HG02763 (cell line): ENCODE results near the gene HUS1.
A peak's percentile ranks its signal among the peaks of the same experiment; 100 is the strongest.
"Not testable (repeated sequence)": the region's sequence is repeated elsewhere in the genome, so short reads cannot be mapped to it uniquely, and the experiment has no call there.

Experiments
- ATAC-seq: cut with Tn5 transposase; IDR thresholded peaks from one replicate; pipeline ENCODE4 v1.9.1; 2021; ENCODE audit warnings: mild to moderate bottlenecking, moderate library complexity; ENCODE audit not compliant: unreplicated experiment

The HUS1 gene

GRCh38 chr7:47979145-47979831, at the start of gene HUS1:
Gene HUS1, minus strand, starts transcription at chr7:47979615. Its CDS starts 96 bp downstream, at chr7:47979519.
- ATAC-seq: peak; percentile 99

- ATAC-seq: no peak
Measured at GRCh38 chr7:48028938-48029337, 49.5 kb upstream of the HUS1 start, which contains the start of gene SUN3. Gene SUN3, minus strand, starts transcription at chr7:48029107. Its CDS starts 169 bp downstream, at chr7:48028938.

GRCh38 chr7:48025624-48026023, 46.2 kb upstream of the HUS1 start:
- ATAC-seq: no peak

DNA sequence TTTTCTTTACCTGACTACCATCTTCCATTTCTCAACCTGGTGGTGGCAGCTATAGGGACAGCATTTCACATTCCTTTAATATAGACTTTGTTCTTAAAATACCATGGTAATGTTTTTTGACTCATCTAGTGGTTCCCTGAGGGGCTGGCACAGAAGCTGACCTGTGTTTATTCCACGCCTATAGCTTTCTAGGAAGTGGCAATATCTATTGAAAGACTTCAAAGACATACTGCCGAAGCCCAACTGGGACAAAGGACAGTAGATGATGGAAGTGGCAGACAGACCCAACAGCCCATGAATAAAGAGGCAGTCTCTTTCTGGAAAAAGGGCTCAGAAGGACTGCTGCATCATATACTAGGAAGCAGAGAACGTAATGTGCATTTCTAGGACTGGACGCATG, 38.3 kb upstream of the HUS1 start:
- no peak for ATAC-seq

GRCh38 chr7:48016641-48017040, 37.2 kb upstream of the HUS1 start:
- no peak for ATAC-seq

GRCh38 chr7:48011951-48012350, 32.5 kb upstream of the HUS1 start:
- ATAC-seq: no peak

GRCh38 chr7:48011323-48011722, 31.9 kb upstream of the HUS1 start:
- ATAC-seq: no peak

DNA sequence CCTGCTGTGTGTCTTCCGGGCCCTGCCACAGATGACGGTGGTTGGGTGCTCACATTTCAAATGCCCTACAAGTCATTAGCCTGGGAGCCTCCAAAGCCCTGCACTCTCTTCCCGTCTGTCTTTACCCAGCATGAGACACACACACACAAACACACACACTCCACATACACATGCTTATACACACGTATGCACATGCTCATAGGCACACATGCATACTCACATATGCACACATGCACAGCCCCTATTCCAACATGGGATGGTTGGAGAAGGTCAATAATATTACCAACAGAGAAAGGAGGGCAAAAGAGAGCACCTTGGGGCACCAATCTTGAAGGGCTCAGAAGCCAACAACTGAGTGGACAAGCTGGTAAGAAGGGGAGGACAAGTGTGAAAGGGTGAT, 30.5 kb upstream of the HUS1 start:
- no peak for ATAC-seq

DNA sequence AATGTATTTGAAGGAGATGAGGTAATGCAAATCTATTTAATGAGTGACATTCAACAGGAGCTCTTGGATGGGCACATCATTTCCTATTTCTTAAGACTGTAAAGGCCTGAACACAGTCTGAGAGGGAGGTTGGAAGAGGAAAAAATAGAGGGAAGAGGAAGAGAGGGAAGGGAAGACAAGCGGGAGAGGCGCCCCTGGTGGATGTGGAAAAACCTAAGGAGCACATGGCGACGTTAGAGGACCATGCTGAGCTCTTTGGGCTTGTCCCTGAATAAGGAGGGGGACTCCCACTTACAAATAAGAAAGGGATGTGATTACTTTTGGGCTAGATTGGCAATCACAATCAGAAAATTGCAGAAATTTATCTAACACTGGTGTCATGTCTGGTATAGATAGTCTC, 29.8 kb upstream of the HUS1 start:
- no peak for ATAC-seq

DNA sequence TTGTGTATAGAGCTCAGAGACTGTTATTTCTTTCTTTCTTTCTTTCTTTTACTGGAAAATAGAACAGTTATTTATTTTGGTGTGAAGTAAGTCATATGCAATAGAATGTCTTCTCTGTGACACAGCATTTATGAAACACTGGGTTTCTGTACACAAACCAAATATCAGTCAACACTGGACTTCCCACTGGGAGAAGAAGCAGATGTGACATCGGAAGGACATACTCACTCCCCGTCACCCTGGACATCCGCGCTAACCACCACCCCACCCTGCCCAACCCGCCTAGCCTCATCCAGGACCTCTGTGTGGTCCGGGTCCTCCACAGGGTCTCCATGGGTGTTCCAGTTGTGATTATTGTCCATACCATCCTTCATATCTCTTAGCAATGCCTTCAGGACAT, 27.5 kb upstream of the HUS1 start:
- ATAC-seq: no peak

DNA sequence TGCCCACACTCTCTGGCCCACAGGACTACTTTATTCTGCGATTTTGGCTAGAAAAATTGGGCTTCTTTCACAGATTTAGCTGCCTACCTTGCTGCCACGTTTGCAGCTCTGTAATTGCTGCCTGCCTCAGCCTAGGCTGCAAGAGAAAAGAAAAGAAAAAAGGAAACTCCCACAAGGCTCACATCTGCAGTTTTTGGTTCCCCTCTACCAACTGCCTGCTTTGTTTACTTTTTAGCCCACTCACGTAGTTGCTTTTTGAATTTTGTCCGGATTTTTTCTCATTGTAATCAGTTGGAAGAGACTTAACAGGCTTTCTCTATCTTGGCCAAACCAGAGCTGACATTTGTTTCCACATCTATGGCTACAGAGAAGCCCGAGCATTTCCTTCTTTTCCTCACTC, 25.2 kb upstream of the HUS1 start:
- ATAC-seq: peak; percentile 48

DNA sequence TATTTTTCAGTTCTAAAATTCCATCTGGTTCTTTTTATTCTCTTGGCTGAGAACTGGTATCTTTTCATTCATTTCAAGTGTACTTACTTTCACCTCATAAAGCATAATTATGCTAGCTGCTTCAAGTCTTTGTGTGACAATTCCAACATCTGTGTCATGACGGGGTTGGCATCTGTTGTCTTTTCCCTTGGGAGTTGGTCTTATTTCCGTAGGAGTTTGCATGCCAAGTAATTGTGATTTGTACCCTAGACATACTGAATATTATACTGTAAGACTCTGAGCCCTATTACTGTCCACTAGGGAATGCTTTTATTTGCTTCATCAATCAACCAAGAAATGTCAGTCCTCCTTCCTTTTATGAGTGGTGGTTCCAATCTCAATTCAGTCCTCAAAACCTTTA, 24.6 kb upstream of the HUS1 start:
- ATAC-seq: no peak

DNA sequence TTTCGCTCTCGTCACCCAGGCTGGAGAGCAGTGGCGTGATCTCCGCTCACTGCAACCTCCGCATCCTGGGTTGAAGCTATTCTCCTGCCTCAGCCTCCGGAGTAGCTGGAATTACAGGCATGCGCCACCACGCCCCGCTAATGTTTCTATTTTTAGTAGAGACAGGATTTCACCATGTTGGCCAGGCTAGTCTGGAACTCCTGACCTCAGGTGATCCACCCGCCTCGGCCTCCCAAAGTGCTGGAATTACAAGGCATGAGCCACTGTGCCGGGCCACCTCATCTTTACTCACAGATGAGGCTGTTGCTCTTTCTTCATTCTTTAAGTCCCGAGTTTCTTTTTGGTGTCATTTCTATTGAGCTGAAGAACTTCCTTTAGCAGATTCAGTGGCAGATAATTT, 20.7 kb upstream of the HUS1 start:
- ATAC-seq: not testable (repeated sequence)

GRCh38 chr7:47999413-47999812, 20.0 kb upstream of the HUS1 start:
- ATAC-seq: no peak

DNA sequence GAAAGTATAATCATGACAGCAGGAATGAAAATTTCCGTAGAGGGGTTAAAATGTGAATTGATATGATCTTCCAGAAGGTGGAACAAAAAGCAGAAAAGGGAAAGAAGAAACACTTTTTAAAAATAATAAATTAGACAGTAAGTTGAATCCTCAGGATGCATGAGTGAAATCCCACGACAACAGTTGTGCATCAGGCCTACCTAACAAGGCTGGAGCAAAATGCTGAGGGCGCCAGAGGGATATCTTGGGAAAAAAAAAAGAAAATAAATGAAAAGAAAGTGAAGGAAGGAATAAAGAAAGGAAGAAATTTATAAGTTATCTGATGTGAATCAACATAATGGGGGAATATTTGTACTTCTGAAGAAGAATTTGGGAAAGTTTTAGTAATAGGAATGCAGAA, 13.0 kb upstream of the HUS1 start:
- no peak for ATAC-seq

- ATAC-seq: peak; percentile 99
Measured at GRCh38 chr7:47991741-47992311, 12.4 kb upstream of the HUS1 start.

DNA sequence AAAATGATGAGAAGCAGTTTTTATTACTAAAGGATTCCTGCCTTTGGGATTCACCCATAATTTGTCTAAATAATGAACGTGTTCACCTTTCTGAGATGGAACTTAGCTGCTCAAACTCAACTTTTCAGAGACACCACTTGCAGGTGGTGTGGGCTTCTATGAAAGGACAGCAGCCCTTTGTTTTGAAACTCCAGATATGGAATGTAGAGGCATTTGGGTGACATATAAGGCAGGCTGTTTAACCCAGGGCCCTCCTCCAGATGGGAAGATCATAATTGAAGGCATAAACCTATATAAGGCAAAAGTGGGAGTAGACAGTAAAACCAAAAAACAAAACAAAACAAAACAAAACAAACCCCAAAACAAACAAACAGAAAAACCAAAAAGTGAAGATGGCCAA, 11.9 kb upstream of the HUS1 start:
- ATAC-seq: no peak

DNA sequence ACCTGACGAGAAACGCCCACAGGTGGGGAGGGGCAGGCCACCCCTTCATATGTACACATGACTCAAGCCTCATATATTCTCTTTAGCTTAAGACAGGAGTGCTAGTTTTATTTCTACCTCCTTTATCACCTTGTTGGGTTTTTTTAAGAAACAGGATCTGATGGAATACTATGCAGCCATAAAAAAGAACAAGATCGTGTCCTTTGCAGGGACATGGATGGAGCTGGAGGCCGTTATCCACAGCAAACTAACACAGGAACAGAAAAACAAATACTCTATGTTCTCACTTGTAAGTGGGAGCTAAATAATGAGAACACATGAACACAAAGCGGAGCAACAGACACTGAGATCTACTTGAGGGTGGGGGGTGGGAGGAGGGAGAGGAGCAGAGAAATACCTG, 11.2 kb upstream of the HUS1 start:
- no peak for ATAC-seq

- not testable (repeated sequence) for ATAC-seq
Measured at GRCh38 chr7:47989607-47990400, 10.4 kb upstream of the HUS1 start.

DNA sequence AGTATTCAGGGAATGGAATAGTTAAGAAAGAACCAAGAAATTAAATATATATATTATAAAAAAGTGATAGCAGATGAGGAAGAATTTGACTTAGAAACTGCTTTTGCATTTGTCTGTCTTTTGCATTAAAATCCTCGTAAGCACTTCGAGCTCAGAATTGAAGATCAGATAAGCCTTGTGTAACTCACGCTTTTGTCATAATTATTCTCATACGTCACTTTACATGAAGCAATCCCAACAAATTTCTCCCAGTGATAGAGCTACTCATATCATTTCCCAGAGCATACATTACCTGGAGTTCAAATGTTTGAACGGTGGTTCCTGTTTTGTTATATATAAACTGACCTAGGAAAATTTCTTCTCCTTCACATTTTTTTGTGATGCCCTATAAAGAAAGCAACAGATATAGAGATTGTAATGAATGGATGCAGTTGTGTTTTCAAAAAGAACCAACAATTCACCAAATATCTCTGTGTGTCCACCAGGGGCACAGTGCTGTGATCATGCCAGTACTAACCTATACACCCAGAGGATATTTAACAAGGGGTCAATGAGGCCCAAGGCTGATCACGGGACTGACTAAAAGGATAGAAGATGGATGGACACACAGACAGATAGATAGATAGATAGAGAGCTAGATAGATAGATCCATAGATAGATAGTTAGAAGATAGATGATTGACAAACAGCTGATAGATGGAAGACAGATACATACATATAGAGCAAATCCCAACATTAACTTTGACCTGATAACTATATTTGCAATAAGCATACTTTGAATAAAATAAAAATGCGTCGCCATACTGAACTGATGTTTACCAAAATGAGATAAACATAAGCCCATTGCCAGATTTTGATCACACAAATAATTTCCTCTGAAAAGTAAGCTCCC, 9.3 kb upstream of the HUS1 start:
- no peak for ATAC-seq

GRCh38 chr7:47982610-47983009, 3.2 kb upstream of the HUS1 start:
- no peak for ATAC-seq
